Stimulated activated naive CD8-positive, alpha-beta T cell treated with anti-CD3 and anti-CD28 coated beads, Interleukin-15, Interleukin-2, amounts not matched to agents 100 ng/mL and 50 ng/mL, for 24 hours (primary cell): ENCODE results near the gene IL20.
"Not testable (repeated sequence)": the region's sequence is repeated elsewhere in the genome, so short reads cannot be mapped to it uniquely, and the experiment has no call there.

Experiments
- H3K27ac Mint-ChIP-seq: one replicate; pipeline ENCODE4 v1.8.0; 2021; ENCODE audit warnings: mild to moderate bottlenecking, mixed read lengths
- H3K27me3 Mint-ChIP-seq: one replicate; pipeline ENCODE4 v1.8.0; 2021; ENCODE audit warnings: mixed read lengths
- H3K36me3 Mint-ChIP-seq: one replicate; pipeline ENCODE4 v1.8.0; 2021; ENCODE audit warnings: low read depth, mixed read lengths
- H3K4me1 Mint-ChIP-seq: one replicate; pipeline ENCODE4 v1.8.0; 2021; ENCODE audit warnings: low read depth, mixed read lengths
- H3K4me3 Mint-ChIP-seq: one replicate; pipeline ENCODE4 v1.8.0; 2021; ENCODE audit warnings: mild to moderate bottlenecking, mixed read lengths
- H3K9me3 Mint-ChIP-seq: one replicate; pipeline ENCODE4 v1.8.0; 2021; ENCODE audit warnings: mixed read lengths

IL20 gene

GRCh38 chr1:206834711-206835110 lies 30.7 kb upstream of the IL20 start:
- no peak overlapping the region for H3K27ac Mint-ChIP-seq
- peaks cover 12% of the 10 kb centered on the region for H3K27me3 Mint-ChIP-seq
- no peaks in the 10 kb centered on the region for H3K36me3 Mint-ChIP-seq
- peaks cover 30% of the 10 kb centered on the region for H3K4me1 Mint-ChIP-seq
- H3K4me3 Mint-ChIP-seq: no peak overlapping the region
- no peaks in the 10 kb centered on the region for H3K9me3 Mint-ChIP-seq

GRCh38 chr1:206835186-206835585 lies 30.2 kb upstream of the IL20 start:
- no peak overlapping the region for H3K27ac Mint-ChIP-seq
- no peak overlapping the region for H3K4me3 Mint-ChIP-seq
- H3K9me3 Mint-ChIP-seq: no peaks in the 10 kb centered on the region
- H3K27me3 Mint-ChIP-seq: peaks cover 12% of the 10 kb centered on the region
- peaks cover 25% of the 10 kb centered on the region for H3K4me1 Mint-ChIP-seq
- no peaks in the 10 kb centered on the region for H3K36me3 Mint-ChIP-seq

- peaks cover 12% of the 10 kb centered on the region for H3K27me3 Mint-ChIP-seq
- H3K36me3 Mint-ChIP-seq: no peaks in the 10 kb centered on the region
- no peak overlapping the region for H3K27ac Mint-ChIP-seq
- no peak overlapping the region for H3K4me3 Mint-ChIP-seq
- H3K9me3 Mint-ChIP-seq: no peaks in the 10 kb centered on the region
- H3K4me1 Mint-ChIP-seq: peaks cover 23% of the 10 kb centered on the region
These were observed 29.3 kb upstream of the IL20 start for GRCh38 chr1:206836111-206836510.

- peaks cover 12% of the 10 kb centered on the region for H3K27me3 Mint-ChIP-seq
- no peaks in the 10 kb centered on the region for H3K9me3 Mint-ChIP-seq
- H3K36me3 Mint-ChIP-seq: no peaks in the 10 kb centered on the region
- H3K27ac Mint-ChIP-seq: no peak overlapping the region
- H3K4me3 Mint-ChIP-seq: no peak overlapping the region
- peaks cover 3% of the 10 kb centered on the region for H3K4me1 Mint-ChIP-seq
These were observed 26.3 kb upstream of the IL20 start for GRCh38 chr1:206839006-206839560.

- H3K27ac Mint-ChIP-seq: no peak overlapping the region
- H3K36me3 Mint-ChIP-seq: no peaks in the 10 kb centered on the region
- peaks cover 3% of the 10 kb centered on the region for H3K4me1 Mint-ChIP-seq
- H3K9me3 Mint-ChIP-seq: no peaks in the 10 kb centered on the region
- H3K4me3 Mint-ChIP-seq: no peak overlapping the region
- peaks cover 12% of the 10 kb centered on the region for H3K27me3 Mint-ChIP-seq
These were observed 25.6 kb upstream of the IL20 start for GRCh38 chr1:206839857-206840256.

GRCh38 chr1:206841609-206842323 lies 23.7 kb upstream of the IL20 start:
- Mint-ChIP-seq H3K27ac (no peak overlapping the region), H3K36me3 (no peaks in the 10 kb centered on the region), H3K4me1 (peaks cover 3% of the 10 kb centered on the region), H3K4me3 (no peak overlapping the region), H3K9me3 (no peaks in the 10 kb centered on the region), H3K27me3 (peaks cover 8% of the 10 kb centered on the region)

GRCh38 chr1:206842854-206843253 lies 22.6 kb upstream of the IL20 start:
- Mint-ChIP-seq H3K27me3 (peaks cover 4% of the 10 kb centered on the region), H3K4me1 (peaks cover 3% of the 10 kb centered on the region), H3K9me3 (no peaks in the 10 kb centered on the region), H3K27ac (no peak overlapping the region), H3K4me3 (no peak overlapping the region), H3K36me3 (no peaks in the 10 kb centered on the region)

- H3K9me3 Mint-ChIP-seq: no peaks in the 10 kb centered on the region
- H3K27ac Mint-ChIP-seq: no peak overlapping the region
- H3K4me1 Mint-ChIP-seq: peaks cover 3% of the 10 kb centered on the region
- no peak overlapping the region for H3K4me3 Mint-ChIP-seq
- no peaks in the 10 kb centered on the region for H3K36me3 Mint-ChIP-seq
- H3K27me3 Mint-ChIP-seq: no peaks in the 10 kb centered on the region
These were observed 21.8 kb upstream of the IL20 start for GRCh38 chr1:206843626-206844025.

GRCh38 chr1:206846487-206846886 lies 18.9 kb upstream of the IL20 start:
- H3K4me1 Mint-ChIP-seq: no peaks in the 10 kb centered on the region
- no peak overlapping the region for H3K4me3 Mint-ChIP-seq
- H3K27ac Mint-ChIP-seq: no peak overlapping the region
- no peaks in the 10 kb centered on the region for H3K36me3 Mint-ChIP-seq
- H3K9me3 Mint-ChIP-seq: no peaks in the 10 kb centered on the region
- peaks cover 5% of the 10 kb centered on the region for H3K27me3 Mint-ChIP-seq

- no peaks in the 10 kb centered on the region for H3K4me1 Mint-ChIP-seq
- no peak overlapping the region for H3K27ac Mint-ChIP-seq
- peaks cover 5% of the 10 kb centered on the region for H3K27me3 Mint-ChIP-seq
- H3K9me3 Mint-ChIP-seq: no peaks in the 10 kb centered on the region
- H3K36me3 Mint-ChIP-seq: no peaks in the 10 kb centered on the region
- no peak overlapping the region for H3K4me3 Mint-ChIP-seq
These were observed 18.0 kb upstream of the IL20 start for GRCh38 chr1:206847337-206847834.

- no peaks in the 10 kb centered on the region for H3K4me1 Mint-ChIP-seq
- H3K9me3 Mint-ChIP-seq: no peaks in the 10 kb centered on the region
- no peak overlapping the region for H3K4me3 Mint-ChIP-seq
- H3K27ac Mint-ChIP-seq: no peak overlapping the region
- H3K27me3 Mint-ChIP-seq: peaks cover 5% of the 10 kb centered on the region
- no peaks in the 10 kb centered on the region for H3K36me3 Mint-ChIP-seq
These were observed 17.5 kb upstream of the IL20 start for GRCh38 chr1:206847946-206848345.

- Mint-ChIP-seq H3K27ac (no peak overlapping the region), H3K4me1 (no peaks in the 10 kb centered on the region), H3K27me3 (peaks cover 5% of the 10 kb centered on the region), H3K9me3 (peaks cover 6% of the 10 kb centered on the region), H3K4me3 (no peak overlapping the region), H3K36me3 (no peaks in the 10 kb centered on the region)
These were observed 15.0 kb upstream of the IL20 start for GRCh38 chr1:206850401-206850800.

- no peaks in the 10 kb centered on the region for H3K4me1 Mint-ChIP-seq
- no peaks in the 10 kb centered on the region for H3K36me3 Mint-ChIP-seq
- no peak overlapping the region for H3K4me3 Mint-ChIP-seq
- no peak overlapping the region for H3K27ac Mint-ChIP-seq
- H3K9me3 Mint-ChIP-seq: peaks cover 6% of the 10 kb centered on the region
- H3K27me3 Mint-ChIP-seq: peaks cover 5% of the 10 kb centered on the region
These were observed 13.9 kb upstream of the IL20 start for GRCh38 chr1:206851341-206852010.

- H3K36me3 Mint-ChIP-seq, H3K4me3 Mint-ChIP-seq, H3K27ac Mint-ChIP-seq, H3K27me3 Mint-ChIP-seq, H3K9me3 Mint-ChIP-seq, H3K4me1 Mint-ChIP-seq: not testable (repeated sequence)
These were observed 12.8 kb upstream of the IL20 start for GRCh38 chr1:206852662-206853061.

- H3K4me1 Mint-ChIP-seq, H3K9me3 Mint-ChIP-seq, H3K36me3 Mint-ChIP-seq, H3K27ac Mint-ChIP-seq, H3K27me3 Mint-ChIP-seq, H3K4me3 Mint-ChIP-seq: not testable (repeated sequence)
These were observed 11.7 kb upstream of the IL20 start for GRCh38 chr1:206853696-206854095.
